Hematopoietic multipotent progenitor cell treated with erythropoietin and hydrocortisone succinate and interleukin-3 and kit ligand, for 4 days (in vitro differentiated cells): ENCODE data around the gene CATSPERB.
A peak's percentile ranks its signal among the peaks of the same experiment; 100 is the strongest.
"Not testable (repeated sequence)": the region's sequence is repeated elsewhere in the genome, so short reads cannot be mapped to it uniquely, and the experiment has no call there.

ENCODE experiments used
- DNase-seq: peaks from one replicate; pipeline ENCODE4 v3.0.0-alpha.2; 2015

Gene CATSPERB

GRCh38 chr14:91731986-91732385, at the start of gene CATSPERB:
CATSPERB (minus strand) TSS chr14:91732086; CDS start chr14:91729479, 2,607 bp downstream.
- DNase-seq, result no peak

GRCh38 chr14:91780452-91780851, 48.6 kb upstream of the CATSPERB start:
- DNase-seq, result peak; percentile 6

GRCh38 chr14:91778217-91778616, 46.3 kb upstream of the CATSPERB start:
- DNase-seq, result no peak

- DNase-seq, result peak; percentile 61
Measured at GRCh38 chr14:91774140-91775096, 42.5 kb upstream of the CATSPERB start.

GRCh38 chr14:91770185-91770584, 38.3 kb upstream of the CATSPERB start:
- no peak for DNase-seq

GRCh38 chr14:91755570-91756295, 23.8 kb upstream of the CATSPERB start:
- no peak for DNase-seq

GRCh38 chr14:91754819-91755218, 22.9 kb upstream of the CATSPERB start:
- no peak for DNase-seq

GRCh38 chr14:91754185-91754584, 22.3 kb upstream of the CATSPERB start:
- no peak for DNase-seq

GRCh38 chr14:91753501-91754128, 21.7 kb upstream of the CATSPERB start:
- DNase-seq, result no peak

- DNase-seq, result no peak
Measured at GRCh38 chr14:91752961-91753360, 21.1 kb upstream of the CATSPERB start.

- no peak for DNase-seq
Measured at GRCh38 chr14:91751719-91752118, 19.8 kb upstream of the CATSPERB start.

- DNase-seq, result no peak
Measured at GRCh38 chr14:91750634-91751198, 18.8 kb upstream of the CATSPERB start.

- no peak for DNase-seq
Measured at GRCh38 chr14:91749868-91750267, 18.0 kb upstream of the CATSPERB start.

- no peak for DNase-seq
Measured at GRCh38 chr14:91748049-91748448, 16.2 kb upstream of the CATSPERB start.

GRCh38 chr14:91745344-91745743, 13.5 kb upstream of the CATSPERB start:
- DNase-seq, result no peak

- no peak for DNase-seq
Measured at GRCh38 chr14:91744068-91744480, 12.2 kb upstream of the CATSPERB start.

GRCh38 chr14:91743305-91743653, 11.4 kb upstream of the CATSPERB start:
- DNase-seq, result no peak

GRCh38 chr14:91742621-91743304, 10.9 kb upstream of the CATSPERB start:
- no peak for DNase-seq

- DNase-seq, result not testable (repeated sequence)
Measured at GRCh38 chr14:91739867-91740266, 8.0 kb upstream of the CATSPERB start.

- DNase-seq, result no peak
Measured at GRCh38 chr14:91737619-91738018, 5.7 kb upstream of the CATSPERB start.

- no peak for DNase-seq
Measured at GRCh38 chr14:91732859-91733477, 1.1 kb upstream of the CATSPERB start.

GRCh38 chr14:91732439-91732838, 553 bp upstream of the CATSPERB start:
- DNase-seq, result no peak
